WTC11 (cell line): ENCODE measurements around the gene TRIM43.

Source experiments
- ARID4B ChIP-seq: sonication (generic); formaldehyde crosslinking; IDR thresholded peaks from 2 replicates; pipeline ENCODE4 v1.8.0; 2023; ENCODE audit warnings: missing genetic modification reagents, mild to moderate bottlenecking, borderline replicate concordance
- ATF2 ChIP-seq: sonication (generic); formaldehyde crosslinking; IDR thresholded peaks from 2 replicates; pipeline ENCODE4 v1.8.1; 2022; ENCODE audit warnings: low read depth, missing genetic modification reagents, borderline replicate concordance
- CREB1 ChIP-seq: sonication (generic); formaldehyde crosslinking; IDR thresholded peaks from 2 replicates; pipeline ENCODE4 v1.8.0; 2023; ENCODE audit warnings: mild to moderate bottlenecking, missing genetic modification reagents
- CTCF ChIP-seq: fragments of 200-600 bp; IDR thresholded peaks from 2 replicates; pipeline ENCODE4 v1.8.0; 2022; ENCODE audit warnings: antibody characterized with exemption
- HMGXB4 ChIP-seq: sonication (generic); formaldehyde crosslinking; IDR thresholded peaks from 2 replicates; pipeline ENCODE4 v1.8.1; 2023; ENCODE audit warnings: mild to moderate bottlenecking, moderate library complexity, missing genetic modification reagents
- MAX ChIP-seq: sonication (generic); formaldehyde crosslinking; IDR thresholded peaks from 2 replicates; pipeline ENCODE4 v1.8.0; 2022; ENCODE audit warnings: mild to moderate bottlenecking, missing genetic modification reagents
- NR1H2 ChIP-seq: sonication (generic); formaldehyde crosslinking; IDR thresholded peaks from 2 replicates; pipeline ENCODE4 v1.9.0; 2021; ENCODE audit warnings: mild to moderate bottlenecking, moderate library complexity, missing genetic modification reagents
- NR3C1 ChIP-seq: sonication (generic); formaldehyde crosslinking; conservative IDR thresholded peaks from 2 replicates; pipeline ENCODE4 v1.8.1; 2023; ENCODE audit warnings: low read depth, mild to moderate bottlenecking, missing genetic modification reagents
- ZNF121 ChIP-seq: sonication (generic); formaldehyde crosslinking; IDR thresholded peaks from 2 replicates; pipeline ENCODE4 v1.8.0; 2023; ENCODE audit warnings: missing genetic modification reagents
- ZNF423 ChIP-seq: fragments of 250-450 bp; sonication (Bioruptor Pico); IDR thresholded peaks from 2 replicates; pipeline ENCODE4 v2.1.2; 2022; ENCODE audit warnings: mild to moderate bottlenecking, moderate library complexity

- TF ChIP-seq ZNF121: no peak
- TF ChIP-seq ATF2: no peak
- no peak for TF ChIP-seq ZNF423 (CRISPR knock-in tag)
- no peak for TF ChIP-seq CTCF
- TF ChIP-seq NR1H2 (CRISPR knock-in tag): no peak
- no peak for TF ChIP-seq NR3C1 (CRISPR knock-in tag)
- no peak for TF ChIP-seq MAX (CRISPR knock-in tag)
- TF ChIP-seq ARID4B (CRISPR knock-in tag): no peak
- no peak for TF ChIP-seq CREB1 (CRISPR knock-in tag)
- TF ChIP-seq HMGXB4 (CRISPR knock-in tag): no peak
These were observed 15.9 kb upstream of the TRIM43 start for GRCh38 chr2:95575857-95576256.
